ENCODE measurements around the gene IGSF21. TPM values are rescaled to one million over a fixed set of nuclear protein-coding genes. Genes with fewer than 3 reads are reported as not detected.
"Not testable (repeated sequence)": the region's sequence is repeated elsewhere in the genome, so short reads cannot be mapped to it uniquely, and the experiment has no call there.

The IGSF21 gene
- total RNA-seq, 2 donors from 2014 or later: not detected

GRCh38 chr1:18147672-18148071 is 40.1 kb downstream of the IGSF21 start:
- H3K27ac Mint-ChIP-seq: no peak overlapping the region
- ATAC-seq (replicated peaks in 1 of 2) (no peak), DNase-seq (no peak)
- no peaks in the 10 kb centered on the region for H3K9me3 Mint-ChIP-seq
- H3K36me3 Mint-ChIP-seq (ENCODE audit: insufficient read depth in 2 of 2): no peaks in the 10 kb centered on the region
- H3K4me1 Mint-ChIP-seq (ENCODE audit: low read depth): no peaks in the 10 kb centered on the region
- no peak overlapping the region for H3K4me3 Mint-ChIP-seq
- H3K27me3 Mint-ChIP-seq (ENCODE audit: low read depth): no peaks in the 10 kb centered on the region

GRCh38 chr1:18148461-18148860 is 40.9 kb downstream of the IGSF21 start:
- no peak for ATAC-seq (replicated peaks in 1 of 2)

GRCh38 chr1:18149027-18149641 is 41.5 kb downstream of the IGSF21 start:
- no peak overlapping the region for H3K4me3 Mint-ChIP-seq
- no peak for DNase-seq
- H3K27me3 Mint-ChIP-seq (ENCODE audit: low read depth): no peaks in the 10 kb centered on the region
- no peak overlapping the region for H3K27ac Mint-ChIP-seq
- no peaks in the 10 kb centered on the region for H3K4me1 Mint-ChIP-seq (ENCODE audit: low read depth)
- no peaks in the 10 kb centered on the region for H3K9me3 Mint-ChIP-seq
- H3K36me3 Mint-ChIP-seq (ENCODE audit: insufficient read depth in 2 of 2): no peaks in the 10 kb centered on the region
- ATAC-seq (replicated peaks in 1 of 2): no peak

More at GRCh38 chr1:18148461-18148860, 40.9 kb downstream of the IGSF21 start:
- DNase-seq: no peak
- Mint-ChIP-seq H3K4me1 (ENCODE audit: low read depth) (no peaks in the 10 kb centered on the region), H3K9me3 (no peaks in the 10 kb centered on the region), H3K4me3 (no peak overlapping the region), H3K36me3 (ENCODE audit: insufficient read depth in 2 of 2) (no peaks in the 10 kb centered on the region), H3K27me3 (ENCODE audit: low read depth) (no peaks in the 10 kb centered on the region), H3K27ac (no peak overlapping the region)

GRCh38 chr1:18151436-18152122 is 44.0 kb downstream of the IGSF21 start:
- Mint-ChIP-seq H3K36me3 (ENCODE audit: insufficient read depth in 2 of 2) (no peaks in the 10 kb centered on the region), H3K9me3 (no peaks in the 10 kb centered on the region), H3K27me3 (ENCODE audit: low read depth) (no peaks in the 10 kb centered on the region), H3K4me1 (ENCODE audit: low read depth) (no peaks in the 10 kb centered on the region), H3K4me3 (no peak overlapping the region), H3K27ac (no peak overlapping the region)
- no peak for ATAC-seq (replicated peaks in 1 of 2)
- DNase-seq: no peak

GRCh38 chr1:18154430-18155194 is 47.0 kb downstream of the IGSF21 start:
- no peaks in the 10 kb centered on the region for H3K4me1 Mint-ChIP-seq (ENCODE audit: low read depth)
- DNase-seq (no peak), ATAC-seq (replicated peaks in 1 of 2) (no peak)
- no peaks in the 10 kb centered on the region for H3K27me3 Mint-ChIP-seq (ENCODE audit: low read depth)
- H3K4me3 Mint-ChIP-seq: no peak overlapping the region
- H3K36me3 Mint-ChIP-seq (ENCODE audit: insufficient read depth in 2 of 2): no peaks in the 10 kb centered on the region
- no peaks in the 10 kb centered on the region for H3K9me3 Mint-ChIP-seq
- no peak overlapping the region for H3K27ac Mint-ChIP-seq

GRCh38 chr1:18155881-18156385 is 48.3 kb downstream of the IGSF21 start:
- Mint-ChIP-seq H3K9me3 (no peaks in the 10 kb centered on the region), H3K4me3 (no peak overlapping the region), H3K4me1 (ENCODE audit: low read depth) (no peaks in the 10 kb centered on the region), H3K27me3 (ENCODE audit: low read depth) (no peaks in the 10 kb centered on the region), H3K36me3 (ENCODE audit: insufficient read depth in 2 of 2) (no peaks in the 10 kb centered on the region), H3K27ac (no peak overlapping the region)
- DNase-seq (no peak), ATAC-seq (replicated peaks in 1 of 2) (no peak)

- H3K4me1 Mint-ChIP-seq (ENCODE audit: low read depth): no peaks in the 10 kb centered on the region
- ATAC-seq (replicated peaks in 1 of 2) (no peak), DNase-seq (no peak)
- H3K36me3 Mint-ChIP-seq (ENCODE audit: insufficient read depth in 2 of 2): no peaks in the 10 kb centered on the region
- no peak overlapping the region for H3K27ac Mint-ChIP-seq
- no peak overlapping the region for H3K4me3 Mint-ChIP-seq
- no peaks in the 10 kb centered on the region for H3K9me3 Mint-ChIP-seq
- no peaks in the 10 kb centered on the region for H3K27me3 Mint-ChIP-seq (ENCODE audit: low read depth)
Observed at GRCh38 chr1:18157352-18157751, 49.8 kb downstream of the IGSF21 start.

- Mint-ChIP-seq H3K27ac (no peak overlapping the region), H3K9me3 (no peaks in the 10 kb centered on the region), H3K4me1 (ENCODE audit: low read depth) (no peaks in the 10 kb centered on the region), H3K4me3 (no peak overlapping the region), H3K27me3 (ENCODE audit: low read depth) (no peaks in the 10 kb centered on the region), H3K36me3 (ENCODE audit: insufficient read depth in 2 of 2) (no peaks in the 10 kb centered on the region)
- DNase-seq (no peak), ATAC-seq (replicated peaks in 1 of 2) (no peak)
Observed at GRCh38 chr1:18157968-18158367, 50.4 kb downstream of the IGSF21 start.

- H3K9me3 Mint-ChIP-seq: no peaks in the 10 kb centered on the region
- H3K4me1 Mint-ChIP-seq (ENCODE audit: low read depth): no peaks in the 10 kb centered on the region
- no peak overlapping the region for H3K4me3 Mint-ChIP-seq
- no peak for DNase-seq
- H3K27me3 Mint-ChIP-seq (ENCODE audit: low read depth): no peaks in the 10 kb centered on the region
- ATAC-seq (replicated peaks in 1 of 2): no peak
- no peak overlapping the region for H3K27ac Mint-ChIP-seq
- H3K36me3 Mint-ChIP-seq (ENCODE audit: insufficient read depth in 2 of 2): no peaks in the 10 kb centered on the region
Observed at GRCh38 chr1:18158714-18159113, 51.1 kb downstream of the IGSF21 start.

GRCh38 chr1:18160290-18160942 is 52.8 kb downstream of the IGSF21 start:
- ATAC-seq (replicated peaks in 1 of 2): no peak
- Mint-ChIP-seq H3K9me3 (no peaks in the 10 kb centered on the region), H3K27ac (no peak overlapping the region), H3K4me1 (ENCODE audit: low read depth) (no peaks in the 10 kb centered on the region), H3K27me3 (ENCODE audit: low read depth) (no peaks in the 10 kb centered on the region), H3K4me3 (no peak overlapping the region), H3K36me3 (ENCODE audit: insufficient read depth in 2 of 2) (no peaks in the 10 kb centered on the region)
- DNase-seq: no peak

- H3K36me3 Mint-ChIP-seq (ENCODE audit: insufficient read depth in 2 of 2): no peaks in the 10 kb centered on the region
- H3K27ac Mint-ChIP-seq: no peak overlapping the region
- DNase-seq (no peak), ATAC-seq (replicated peaks in 1 of 2) (no peak)
- H3K9me3 Mint-ChIP-seq: no peaks in the 10 kb centered on the region
- H3K4me1 Mint-ChIP-seq (ENCODE audit: low read depth): no peaks in the 10 kb centered on the region
- H3K4me3 Mint-ChIP-seq: no peak overlapping the region
- peaks cover 4% of the 10 kb centered on the region for H3K27me3 Mint-ChIP-seq (ENCODE audit: low read depth)
Observed at GRCh38 chr1:18161690-18162089, 54.1 kb downstream of the IGSF21 start.

- H3K27me3 Mint-ChIP-seq (ENCODE audit: low read depth); H3K4me1 Mint-ChIP-seq (ENCODE audit: low read depth); H3K9me3 Mint-ChIP-seq; H3K4me3 Mint-ChIP-seq; ATAC-seq (replicated peaks in 1 of 2); DNase-seq; H3K36me3 Mint-ChIP-seq (ENCODE audit: insufficient read depth in 2 of 2); H3K27ac Mint-ChIP-seq: not testable (repeated sequence)
Observed at GRCh38 chr1:18165640-18166039, 58.0 kb downstream of the IGSF21 start.

- no peak for ATAC-seq (replicated peaks in 1 of 2)
- Mint-ChIP-seq H3K27me3 (ENCODE audit: low read depth) (peaks cover 9% of the 10 kb centered on the region), H3K27ac (no peak overlapping the region), H3K4me3 (no peak overlapping the region), H3K9me3 (no peaks in the 10 kb centered on the region), H3K4me1 (ENCODE audit: low read depth) (no peaks in the 10 kb centered on the region), H3K36me3 (ENCODE audit: insufficient read depth in 2 of 2) (no peaks in the 10 kb centered on the region)
- no peak for DNase-seq
Observed at GRCh38 chr1:18166341-18166740, 58.7 kb downstream of the IGSF21 start.

All from activated T-cell treated with anti-CD3 and anti-CD28 coated beads, Interleukin-2, amount 50 U/mL, for 72 hours (primary cell).